Fibroblast of lung (primary cell): Measurements from ENCODE around the gene XYLT1. TPM values are rescaled to one million over a fixed set of nuclear protein-coding genes. Genes with fewer than 3 reads are reported as not detected.

Source experiments
- DNase-seq, 2 donors: peaks; one replicate each; pipeline versions ENCODE4 v3.0.0 to v3.0.0-alpha.2; 2010; ENCODE audit warnings: low read depth in 2 of 2
- H2AFZ ChIP-seq: 2 replicates; pipeline ENCODE4 v1.5.1; 2012; ENCODE audit warnings: low read length, control low read depth, inconsistent platforms
- H3K27ac ChIP-seq: 2 replicates; pipeline ENCODE4 v1.5.1; 2011; ENCODE audit warnings: low read length, control low read depth; ENCODE audit not compliant: insufficient read depth
- H3K27me3 ChIP-seq: 2 replicates; pipeline ENCODE4 v1.5.1; 2011; ENCODE audit warnings: mild to moderate bottlenecking, low read length; ENCODE audit not compliant: control insufficient read depth, insufficient read depth
- H3K36me3 ChIP-seq: 2 replicates; pipeline ENCODE4 v1.5.1; 2011; ENCODE audit warnings: low read length; ENCODE audit not compliant: control insufficient read depth, insufficient read depth
- H3K4me1 ChIP-seq: 2 replicates; pipeline ENCODE4 v1.5.1; 2011; ENCODE audit warnings: low read length; ENCODE audit not compliant: control insufficient read depth, insufficient read depth; ENCODE audit errors: extremely low read depth
- H3K4me2 ChIP-seq: 2 replicates; pipeline ENCODE4 v1.5.1; 2011; ENCODE audit warnings: low read length, control low read depth; ENCODE audit not compliant: insufficient read depth; ENCODE audit errors: extremely low read depth
- H3K4me3 ChIP-seq, 4 experiments: fragments of 200-600 bp in 1 of 4; sonication (generic) in 1 of 4; replicated peaks in 1 of 4; 2 replicates each; pipeline ENCODE4 v1.5.1; 2011 to 2016; ENCODE audit warnings: low read length in 4 of 4, low read depth in 3 of 4, mild to moderate bottlenecking in 3 of 4, control low read depth in 2 of 4, inconsistent platforms in 1 of 4, mixed read lengths in 1 of 4; ENCODE audit not compliant: insufficient read depth in 1 of 4; ENCODE audit errors: control extremely low read depth in 1 of 4
- H3K79me2 ChIP-seq: 2 replicates; pipeline ENCODE4 v1.5.1; 2012; ENCODE audit warnings: mild to moderate bottlenecking, low read length, inconsistent platforms; ENCODE audit not compliant: control insufficient read depth, insufficient read depth
- H3K9ac ChIP-seq: 2 replicates; pipeline ENCODE4 v1.5.1; 2011; ENCODE audit warnings: mild to moderate bottlenecking, low read length, control low read depth; ENCODE audit not compliant: insufficient read depth
- H3K9me3 ChIP-seq: 2 replicates; pipeline ENCODE4 v1.5.1; 2012; ENCODE audit warnings: low read depth, low read length; ENCODE audit not compliant: control insufficient read depth, insufficient read depth
- H4K20me1 ChIP-seq: 2 replicates; pipeline ENCODE4 v1.5.1; 2011; ENCODE audit warnings: low read length; ENCODE audit not compliant: control insufficient read depth, insufficient read depth; ENCODE audit errors: extremely low read depth
- EZH2 ChIP-seq: IDR thresholded peaks from 2 replicates; pipeline ENCODE4 v1.5.1; 2012; ENCODE audit warnings: low read length, control low read depth, mild to moderate bottlenecking; ENCODE audit errors: missing control alignments
- polyA plus RNA-seq, 2 donors: library from polyadenylated mRNA; depleted of rRNA in 1 of 2; stranded (reverse) in 1 of 2; unstranded in 1 of 2; fragments of >200 nt; gene quantifications; 2 replicates each; pipeline ENCODE4 v1.2.1, GENCODE V29; 2011 to 2012; ENCODE audit warnings: missing spikeins in 1 of 2
- total RNA-seq: library from RNA; depleted of rRNA; stranded (reverse); fragments of >200 nt; gene quantifications from 2 replicates; pipeline ENCODE4 v1.2.1, GENCODE V29; 2014
- TF ChIP-seq, protein P1 (sequence below), 2 donors: IDR thresholded peaks in 1 of 2; conservative IDR thresholded peaks in 1 of 2; 1 replicate in 1 of 2; 2 replicates in 1 of 2; pipeline ENCODE4 v1.5.1; 2011 to 2012; ENCODE audit warnings: low read length in 2 of 2, control low read depth in 1 of 2, inconsistent platforms in 1 of 2, low read depth in 1 of 2, mild to moderate bottlenecking in 1 of 2

The XYLT1 gene
- total and polyA plus RNA-seq, 2 donors (not counting 1 experiment from before 2014, with no cell fraction given) = 9.3 to 21.8 TPM

DNA sequence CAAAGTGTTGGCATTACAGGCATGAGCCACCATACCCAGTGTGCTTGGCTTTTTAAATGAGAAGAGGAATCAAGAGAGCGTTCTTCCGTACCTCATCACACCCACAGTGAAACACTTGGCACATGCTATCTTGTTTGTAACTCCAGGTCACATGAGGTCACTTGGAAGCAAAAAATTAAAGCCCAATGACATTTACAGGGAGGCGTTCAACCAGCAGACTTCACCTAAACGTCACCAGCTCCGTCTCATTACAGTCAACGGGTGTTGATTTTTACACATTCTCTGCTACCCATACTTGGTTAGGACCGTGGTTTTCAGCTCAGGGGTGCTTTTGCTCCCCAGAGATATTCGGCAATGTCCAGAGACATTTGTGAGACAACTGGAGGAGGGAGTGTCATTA, 127.0 kb downstream of the XYLT1 start:
- Histone ChIP-seq H3K27me3 (no peaks in the 10 kb centered on the region), H3K9ac (no peak overlapping the region), H3K36me3 (no peaks in the 10 kb centered on the region), H2AFZ (no peak overlapping the region), H3K4me1 (peaks cover 6% of the 10 kb centered on the region), H3K4me3 (no peak overlapping the region), H3K79me2 (no peaks in the 10 kb centered on the region), H4K20me1 (no peaks in the 10 kb centered on the region), H3K4me2 (no peak overlapping the region), H3K9me3 (no peaks in the 10 kb centered on the region), H3K27ac (no peak overlapping the region)
- no peak for TF ChIP-seq EZH2
- TF ChIP-seq, protein P1, sequence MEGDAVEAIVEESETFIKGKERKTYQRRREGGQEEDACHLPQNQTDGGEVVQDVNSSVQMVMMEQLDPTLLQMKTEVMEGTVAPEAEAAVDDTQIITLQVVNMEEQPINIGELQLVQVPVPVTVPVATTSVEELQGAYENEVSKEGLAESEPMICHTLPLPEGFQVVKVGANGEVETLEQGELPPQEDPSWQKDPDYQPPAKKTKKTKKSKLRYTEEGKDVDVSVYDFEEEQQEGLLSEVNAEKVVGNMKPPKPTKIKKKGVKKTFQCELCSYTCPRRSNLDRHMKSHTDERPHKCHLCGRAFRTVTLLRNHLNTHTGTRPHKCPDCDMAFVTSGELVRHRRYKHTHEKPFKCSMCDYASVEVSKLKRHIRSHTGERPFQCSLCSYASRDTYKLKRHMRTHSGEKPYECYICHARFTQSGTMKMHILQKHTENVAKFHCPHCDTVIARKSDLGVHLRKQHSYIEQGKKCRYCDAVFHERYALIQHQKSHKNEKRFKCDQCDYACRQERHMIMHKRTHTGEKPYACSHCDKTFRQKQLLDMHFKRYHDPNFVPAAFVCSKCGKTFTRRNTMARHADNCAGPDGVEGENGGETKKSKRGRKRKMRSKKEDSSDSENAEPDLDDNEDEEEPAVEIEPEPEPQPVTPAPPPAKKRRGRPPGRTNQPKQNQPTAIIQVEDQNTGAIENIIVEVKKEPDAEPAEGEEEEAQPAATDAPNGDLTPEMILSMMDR (conservative IDR thresholded peaks at IDR 0.05 in 1 of 2, IDR thresholded peaks at IDR 0.05 in 1 of 2; ENCODE audit: low read depth in 1 of 2, low read length in 2 of 2) = no peak
- DNase-seq = no peak

DNA sequence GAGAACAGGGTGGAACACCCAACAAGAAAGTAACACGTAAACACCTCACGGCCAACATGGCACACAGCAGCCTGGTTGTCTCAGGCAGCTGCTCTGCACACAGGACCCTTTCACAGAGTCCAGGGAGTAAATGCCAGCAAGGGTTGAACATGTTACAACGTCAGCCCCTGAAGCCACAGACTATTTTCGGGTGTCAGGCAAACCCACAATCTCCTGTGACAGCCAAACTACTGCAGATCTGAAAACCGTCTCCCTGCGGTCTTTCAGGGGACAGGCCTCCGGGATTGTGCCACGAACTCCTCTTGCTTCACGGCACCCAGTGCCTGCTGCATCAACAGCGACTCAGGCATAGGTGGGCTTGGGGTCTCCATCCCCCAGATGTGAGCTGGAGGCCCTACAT, 127.7 kb downstream of the XYLT1 start:
- no peak overlapping the region for H3K27ac ChIP-seq

DNA sequence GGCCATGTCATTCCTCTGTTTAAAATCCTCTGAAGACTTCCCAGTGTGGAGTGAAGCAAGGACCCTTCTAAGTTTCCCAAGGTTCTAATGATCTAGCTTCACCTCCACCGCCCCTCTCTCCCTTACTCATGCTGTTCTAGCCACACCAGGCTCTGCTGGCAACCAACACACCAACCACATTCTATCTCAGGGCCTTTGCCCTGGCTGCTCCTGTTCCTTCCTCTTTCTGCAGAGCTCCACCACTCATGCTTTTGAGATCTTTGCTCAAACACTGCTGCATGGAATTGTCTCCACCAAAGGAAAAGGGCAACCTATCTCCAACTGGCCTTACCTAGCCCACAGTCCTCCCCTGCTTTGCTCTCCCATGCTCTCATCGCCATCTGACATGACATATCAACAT, 128.7 kb downstream of the XYLT1 start:
- H3K4me3 ChIP-seq = no peak overlapping the region
- TF ChIP-seq, protein P1 (conservative IDR thresholded peaks at IDR 0.05 in 1 of 2, IDR thresholded peaks at IDR 0.05 in 1 of 2; ENCODE audit: low read depth in 1 of 2, low read length in 2 of 2) = no peak
- TF ChIP-seq EZH2 = no peak
- no peak overlapping the region for H3K27ac ChIP-seq
- H3K27me3 ChIP-seq = no peaks in the 10 kb centered on the region
- no peak overlapping the region for H3K9ac ChIP-seq
- no peak overlapping the region for H3K4me2 ChIP-seq
- H3K36me3 ChIP-seq = no peaks in the 10 kb centered on the region
- H3K79me2 ChIP-seq = no peaks in the 10 kb centered on the region
- no peaks in the 10 kb centered on the region for H3K9me3 ChIP-seq
- H3K4me1 ChIP-seq = peaks cover 6% of the 10 kb centered on the region
- no peaks in the 10 kb centered on the region for H4K20me1 ChIP-seq
- no peak overlapping the region for H2AFZ ChIP-seq
- no peak for DNase-seq

More for the DNA sequence above, 127.7 kb downstream of the XYLT1 start:
- Histone ChIP-seq H3K79me2 (no peaks in the 10 kb centered on the region), H3K9me3 (no peaks in the 10 kb centered on the region), H2AFZ (no peak overlapping the region), H3K4me2 (no peak overlapping the region), H3K9ac (no peak overlapping the region), H3K27me3 (no peaks in the 10 kb centered on the region), H4K20me1 (no peaks in the 10 kb centered on the region), H3K4me3 (no peak overlapping the region), H3K4me1 (peaks cover 6% of the 10 kb centered on the region), H3K36me3 (no peaks in the 10 kb centered on the region)
- DNase-seq = no peak
- TF ChIP-seq EZH2 = no peak
- TF ChIP-seq, protein P1 (conservative IDR thresholded peaks at IDR 0.05 in 1 of 2, IDR thresholded peaks at IDR 0.05 in 1 of 2; ENCODE audit: low read depth in 1 of 2, low read length in 2 of 2) = no peak
